Astrocyte (in vitro differentiated cells and primary cell): ENCODE results near the gene DGKB. TPM values are rescaled to one million over a fixed set of nuclear protein-coding genes. Genes with fewer than 3 reads are reported as not detected.

Experiments
- DNase-seq: peaks from one replicate; pipeline ENCODE4 v3.0.0-alpha.2; 2010; ENCODE audit warnings: low read depth
- FAIRE-seq: peaks from 2 replicates; lab custom pipeline; 2011; peaks lifted over from hg19 to GRCh38; lab: Jason Lieb, UNC
- H2AFZ ChIP-seq: 2 replicates; pipeline ENCODE4 v1.6.0; 2012; ENCODE audit warnings: low read depth, low read length, inconsistent platforms
- H3K27ac ChIP-seq: 2 replicates; pipeline ENCODE4 v1.5.1; 2011; ENCODE audit warnings: low read depth, low read length, inconsistent platforms
- H3K27me3 ChIP-seq: 2 replicates; pipeline ENCODE4 v1.6.0; 2011; ENCODE audit warnings: low read length, inconsistent platforms; ENCODE audit not compliant: insufficient read depth
- H3K36me3 ChIP-seq: 2 replicates; pipeline ENCODE4 v1.5.1; 2011; ENCODE audit warnings: low read length, inconsistent platforms; ENCODE audit not compliant: insufficient read depth
- H3K4me1 ChIP-seq: 2 replicates; pipeline ENCODE4 v1.5.1; 2011; ENCODE audit warnings: low read length, inconsistent platforms; ENCODE audit not compliant: insufficient read depth
- H3K4me2 ChIP-seq: 2 replicates; pipeline ENCODE4 v1.6.0; 2012; ENCODE audit warnings: low read length, inconsistent platforms
- H3K4me3 ChIP-seq: 2 replicates; pipeline ENCODE4 v1.5.1; 2011; ENCODE audit warnings: low read depth, mild to moderate bottlenecking, low read length, inconsistent platforms; ENCODE audit not compliant: insufficient read depth
- H3K79me2 ChIP-seq: 2 replicates; pipeline ENCODE4 v1.6.0; 2012; ENCODE audit warnings: mild to moderate bottlenecking, low read length, inconsistent platforms; ENCODE audit not compliant: insufficient read depth
- H3K9ac ChIP-seq: 2 replicates; pipeline ENCODE4 v1.6.0; 2012; ENCODE audit warnings: mild to moderate bottlenecking, low read length, inconsistent platforms
- H3K9me3 ChIP-seq: 2 replicates; pipeline ENCODE4 v1.5.1; 2012; ENCODE audit warnings: low read depth, mild to moderate bottlenecking, low read length, inconsistent platforms; ENCODE audit not compliant: insufficient read depth
- H4K20me1 ChIP-seq: 2 replicates; pipeline ENCODE4 v1.6.0; 2012; ENCODE audit warnings: low read length, inconsistent platforms; ENCODE audit not compliant: insufficient read depth
- H3K27ac Mint-ChIP-seq: one replicate; pipeline ENCODE4 v1.8.0; 2021; ENCODE audit warnings: mild to moderate bottlenecking, mixed read lengths; ENCODE audit not compliant: unreplicated experiment
- H3K27me3 Mint-ChIP-seq: one replicate; pipeline ENCODE4 v1.8.0; 2021; ENCODE audit warnings: low read depth, mixed read lengths; ENCODE audit not compliant: unreplicated experiment
- H3K36me3 Mint-ChIP-seq: one replicate; pipeline ENCODE4 v1.8.0; 2021; ENCODE audit warnings: low read depth, mixed read lengths; ENCODE audit not compliant: unreplicated experiment
- H3K4me1 Mint-ChIP-seq: one replicate; pipeline ENCODE4 v1.8.0; 2021; ENCODE audit warnings: low read depth, mixed read lengths; ENCODE audit not compliant: unreplicated experiment
- H3K4me3 Mint-ChIP-seq: one replicate; pipeline ENCODE4 v1.8.0; 2021; ENCODE audit warnings: mild to moderate bottlenecking, moderate library complexity, mixed read lengths; ENCODE audit not compliant: unreplicated experiment
- H3K9me3 Mint-ChIP-seq: one replicate; pipeline ENCODE4 v1.8.0; 2021; ENCODE audit warnings: mild to moderate bottlenecking, mixed read lengths; ENCODE audit not compliant: unreplicated experiment
- EZH2 ChIP-seq: IDR thresholded peaks from 2 replicates; pipeline ENCODE4 v1.6.1; 2012; ENCODE audit warnings: mild to moderate bottlenecking, low read length, inconsistent platforms; ENCODE audit not compliant: insufficient read depth
- total RNA-seq: library from RNA; stranded (reverse); gene quantifications from 2 replicates; pipeline ENCODE4 v1.2.1, GENCODE V29; 2021
- TF ChIP-seq, protein P1 (sequence below): IDR thresholded peaks from 2 replicates; pipeline ENCODE4 v1.5.1; 2011; ENCODE audit warnings: low read depth, mild to moderate bottlenecking, inconsistent platforms, low read length, moderate library complexity; ENCODE audit not compliant: insufficient read depth

The DGKB gene
- total RNA-seq, 1 donor from 2014 or later, result 0.39 TPM

DNA sequence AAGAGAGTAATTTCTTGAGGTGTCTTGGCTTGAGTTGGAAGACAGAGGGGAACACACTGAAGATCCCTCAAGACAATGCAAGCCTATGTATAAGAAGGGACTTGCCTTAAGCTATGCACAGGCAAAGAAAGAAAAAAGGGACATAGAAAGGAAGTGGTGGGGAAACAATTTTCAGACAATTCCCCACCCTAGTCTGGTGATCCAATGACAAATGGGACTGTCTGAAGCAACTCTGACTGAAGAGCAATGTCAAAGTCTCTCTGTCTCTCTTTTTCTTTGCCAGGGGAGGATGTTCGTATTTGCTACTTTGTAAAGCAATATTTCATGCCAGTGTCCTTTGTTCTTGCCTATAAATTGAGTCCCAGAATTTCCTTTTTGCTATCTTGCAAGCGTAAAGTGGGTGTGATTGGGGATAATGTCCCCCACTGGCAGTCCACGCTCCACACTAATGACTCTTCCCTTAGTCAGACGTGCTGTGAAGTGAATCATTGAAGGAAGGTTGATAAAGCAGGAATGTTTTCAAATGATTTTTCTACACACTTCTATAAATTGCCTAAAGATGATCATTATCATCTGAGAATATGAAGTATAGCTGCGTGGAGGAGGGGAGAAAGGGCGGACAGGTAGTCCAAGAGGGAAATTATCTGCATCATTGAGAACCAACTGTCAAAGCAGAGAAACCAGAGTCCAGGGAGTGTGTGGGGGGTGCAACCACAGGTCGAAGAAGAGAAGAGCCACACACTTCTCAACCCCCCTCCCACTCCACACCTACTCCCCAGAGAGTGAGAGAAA lies 669.3 kb downstream of the DGKB start:
- H4K20me1 ChIP-seq, result no peaks in the 10 kb centered on the region
- H3K9ac ChIP-seq, result no peak overlapping the region
- H3K27me3 Mint-ChIP-seq, result no peaks in the 10 kb centered on the region
- H3K36me3 ChIP-seq, result no peaks in the 10 kb centered on the region
- peaks cover 16% of the 10 kb centered on the region for H3K4me1 Mint-ChIP-seq
- no peaks in the 10 kb centered on the region for H3K36me3 Mint-ChIP-seq
- peak overlapping the region; percentile 17 for H3K4me3 ChIP-seq
- DNase-seq, result peak; percentile 59
- peak overlapping the region; percentile 32 for H3K27ac ChIP-seq
- TF ChIP-seq, protein P1, sequence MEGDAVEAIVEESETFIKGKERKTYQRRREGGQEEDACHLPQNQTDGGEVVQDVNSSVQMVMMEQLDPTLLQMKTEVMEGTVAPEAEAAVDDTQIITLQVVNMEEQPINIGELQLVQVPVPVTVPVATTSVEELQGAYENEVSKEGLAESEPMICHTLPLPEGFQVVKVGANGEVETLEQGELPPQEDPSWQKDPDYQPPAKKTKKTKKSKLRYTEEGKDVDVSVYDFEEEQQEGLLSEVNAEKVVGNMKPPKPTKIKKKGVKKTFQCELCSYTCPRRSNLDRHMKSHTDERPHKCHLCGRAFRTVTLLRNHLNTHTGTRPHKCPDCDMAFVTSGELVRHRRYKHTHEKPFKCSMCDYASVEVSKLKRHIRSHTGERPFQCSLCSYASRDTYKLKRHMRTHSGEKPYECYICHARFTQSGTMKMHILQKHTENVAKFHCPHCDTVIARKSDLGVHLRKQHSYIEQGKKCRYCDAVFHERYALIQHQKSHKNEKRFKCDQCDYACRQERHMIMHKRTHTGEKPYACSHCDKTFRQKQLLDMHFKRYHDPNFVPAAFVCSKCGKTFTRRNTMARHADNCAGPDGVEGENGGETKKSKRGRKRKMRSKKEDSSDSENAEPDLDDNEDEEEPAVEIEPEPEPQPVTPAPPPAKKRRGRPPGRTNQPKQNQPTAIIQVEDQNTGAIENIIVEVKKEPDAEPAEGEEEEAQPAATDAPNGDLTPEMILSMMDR, result no peak
- TF ChIP-seq EZH2, result no peak
- H3K4me1 ChIP-seq, result peaks cover 12% of the 10 kb centered on the region
- H3K4me3 Mint-ChIP-seq, result no peak overlapping the region
- H3K9me3 Mint-ChIP-seq, result no peaks in the 10 kb centered on the region
- H3K27ac Mint-ChIP-seq, result peak overlapping the region; percentile 51
- no peak overlapping the region for H2AFZ ChIP-seq
- no peaks in the 10 kb centered on the region for H3K79me2 ChIP-seq
- H3K9me3 ChIP-seq, result no peaks in the 10 kb centered on the region
- no peaks in the 10 kb centered on the region for H3K27me3 ChIP-seq
- no peak for FAIRE-seq
- peak overlapping the region; percentile 73 for H3K4me2 ChIP-seq

DNA sequence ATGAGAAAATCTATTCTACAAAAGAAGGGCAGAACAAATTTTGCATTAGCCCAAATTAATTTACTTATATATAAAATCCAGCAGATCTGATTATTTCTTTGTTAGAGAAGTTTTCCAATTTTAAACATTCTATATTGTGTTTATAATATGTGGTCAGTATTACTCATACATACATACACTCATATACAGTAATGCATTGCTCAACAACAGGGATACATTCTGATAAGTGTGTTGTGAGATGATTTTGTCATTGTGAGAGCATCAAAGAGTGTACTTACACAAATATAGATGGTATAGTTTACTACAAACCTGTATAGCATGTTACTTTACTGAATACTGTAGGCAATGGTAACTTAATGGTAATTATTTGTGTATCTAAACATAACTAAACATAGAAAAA lies 673.5 kb downstream of the DGKB start:
- Histone ChIP-seq H3K36me3 (no peaks in the 10 kb centered on the region), H2AFZ (no peak overlapping the region), H3K27me3 (no peaks in the 10 kb centered on the region), H3K4me1 (peaks cover 12% of the 10 kb centered on the region), H4K20me1 (no peaks in the 10 kb centered on the region), H3K4me3 (no peak overlapping the region), H3K4me2 (no peak overlapping the region), H3K9me3 (no peaks in the 10 kb centered on the region), H3K27ac (no peak overlapping the region), H3K9ac (no peak overlapping the region), H3K79me2 (no peaks in the 10 kb centered on the region)
- Mint-ChIP-seq H3K4me3 (no peak overlapping the region), H3K4me1 (peaks cover 12% of the 10 kb centered on the region), H3K27ac (no peak overlapping the region), H3K27me3 (no peaks in the 10 kb centered on the region), H3K9me3 (no peaks in the 10 kb centered on the region), H3K36me3 (no peaks in the 10 kb centered on the region)
- DNase-seq (no peak), FAIRE-seq (no peak)
- TF ChIP-seq, protein P1, result no peak
- TF ChIP-seq EZH2, result no peak

DNA sequence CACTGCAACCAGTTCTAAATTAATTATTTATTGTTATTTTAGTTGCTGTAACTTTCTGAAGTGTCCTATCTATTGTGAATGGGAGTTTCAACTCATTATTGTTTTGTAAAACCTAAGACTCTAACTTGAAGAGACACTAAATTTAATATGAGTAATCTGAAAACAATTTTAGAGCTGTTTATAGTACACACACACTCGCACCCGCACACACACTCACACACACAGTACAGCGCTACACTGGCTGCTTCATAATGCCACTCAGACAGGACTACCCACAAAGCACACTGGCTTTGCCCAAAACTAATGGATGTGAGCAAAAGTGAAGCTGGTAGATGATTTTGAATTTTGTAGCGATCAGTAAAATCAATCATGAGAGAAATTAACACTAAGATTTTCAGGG lies 674.2 kb downstream of the DGKB start:
- Mint-ChIP-seq H3K36me3 (no peaks in the 10 kb centered on the region), H3K9me3 (no peaks in the 10 kb centered on the region), H3K4me1 (peaks cover 6% of the 10 kb centered on the region), H3K27ac (no peak overlapping the region), H3K4me3 (no peak overlapping the region), H3K27me3 (no peaks in the 10 kb centered on the region)
- Histone ChIP-seq H3K27me3 (no peaks in the 10 kb centered on the region), H3K4me3 (no peak overlapping the region), H2AFZ (no peak overlapping the region), H3K9me3 (no peaks in the 10 kb centered on the region), H3K9ac (no peak overlapping the region), H3K79me2 (no peaks in the 10 kb centered on the region), H3K36me3 (no peaks in the 10 kb centered on the region), H4K20me1 (no peaks in the 10 kb centered on the region), H3K27ac (no peak overlapping the region), H3K4me1 (peaks cover 5% of the 10 kb centered on the region), H3K4me2 (no peak overlapping the region)
- TF ChIP-seq, protein P1, result no peak
- TF ChIP-seq EZH2, result no peak
- DNase-seq (no peak), FAIRE-seq (no peak)
